A549 (cell line): ENCODE data around the gene RGL4. TPM values are rescaled to one million over a fixed set of nuclear protein-coding genes. Genes with fewer than 3 reads are reported as not detected.

Experiments used
- ATAC-seq, 2 experiments: fragments of 200-7000 bp in 1 of 2; fragments of >200 bp in 1 of 2; cut with Nextera tagmentation in 1 of 2; cut with Tn5 transposase in 1 of 2; 3 replicates each; pipeline versions ENCODE4 v1.8.0 to v1.9.1; 2018 to 2020; ENCODE audit warnings: mild to moderate bottlenecking in 1 of 2, moderate library complexity in 1 of 2
- CTCF ChIA-PET: fragments of 300-600 bp; sonication (Branson Sonifier 250); formaldehyde crosslinking; extraction: SDS; loops from one replicate; lab custom pipeline; 2021; ENCODE audit warnings: antibody characterized with exemption, inconsistent platforms; lab: Yijun Ruan, JAX
- POLR2A ChIA-PET: fragments of 350-600 bp; formaldehyde crosslinking; extraction: SDS; loops from one replicate; lab custom pipeline; 2021; ENCODE audit warnings: antibody characterized with exemption, inconsistent platforms; lab: Yijun Ruan, JAX
- DNase-seq, 2 experiments: peaks; one replicate each; pipeline versions ENCODE4 v3.0.0 to v3.0.0-alpha.2; 2011 to 2016; ENCODE audit warnings: low read depth in 1 of 2, low spot score in 1 of 2
- FAIRE-seq: peaks from 2 replicates; lab custom pipeline; 2011; peaks lifted over from hg19 to GRCh38; lab: Jason Lieb, UNC
- H3K27ac ChIP-seq, 2 experiments: fragments of >200 bp; sonication (Bioruptor Twin); formaldehyde crosslinking; 3 replicates each; pipeline ENCODE4 v1.5.1; 2016 to 2017
- H3K4me1 ChIP-seq: fragments of >200 bp; sonication (Bioruptor Twin); formaldehyde crosslinking; 3 replicates; pipeline ENCODE4 v1.6.1; 2016
- H3K4me2 ChIP-seq: fragments of >200 bp; sonication (Bioruptor Twin); formaldehyde crosslinking; 3 replicates; pipeline ENCODE4 v1.6.1; 2016
- H3K4me3 ChIP-seq: fragments of >200 bp; sonication (Bioruptor Twin); formaldehyde crosslinking; 3 replicates; pipeline ENCODE4 v1.5.1; 2016
- H3K9me3 ChIP-seq: fragments of >200 bp; sonication (Bioruptor Twin); formaldehyde crosslinking; 3 replicates; pipeline ENCODE4 v1.6.1; 2016
- ATOH8 ChIP-seq: fragments of 250-450 bp; sonication (Bioruptor Pico); IDR thresholded peaks from 2 replicates; pipeline ENCODE4 v1.5.0; 2020; ENCODE audit warnings: low read depth, mild to moderate bottlenecking, moderate library complexity
- BCL3 ChIP-seq: fragments of >200 bp; sonication (Bioruptor Twin); formaldehyde crosslinking; IDR thresholded peaks from 3 replicates; pipeline ENCODE4 v1.6.1; 2016
- BHLHE40 ChIP-seq: IDR thresholded peaks from 2 replicates; pipeline ENCODE4 v1.6.1; 2012; ENCODE audit warnings: low read depth, low read length, inconsistent platforms
- CBX8 ChIP-seq: fragments of 200-600 bp; sonication (generic); IDR thresholded peaks from 2 replicates; pipeline ENCODE4 v1.6.1; 2016
- CHD2 ChIP-seq: fragments of 150-350 bp; IDR thresholded peaks from 2 replicates; pipeline ENCODE4 v1.6.1; 2014; ENCODE audit warnings: low read length; ENCODE audit not compliant: partially characterized antibody
- GATA3 ChIP-seq: IDR thresholded peaks from 2 replicates; pipeline ENCODE4 v1.6.1; 2012; ENCODE audit warnings: borderline replicate concordance
- HOXA7 ChIP-seq: fragments of 250-450 bp; sonication (Bioruptor Pico); IDR thresholded peaks from 2 replicates; pipeline ENCODE4 v1.5.0; 2020; ENCODE audit warnings: mild to moderate bottlenecking, moderate library complexity
- HOXB5 ChIP-seq: fragments of 250-450 bp; sonication (Bioruptor Pico); IDR thresholded peaks from 2 replicates; pipeline ENCODE4 v1.5.0; 2020; ENCODE audit warnings: mild to moderate bottlenecking, moderate library complexity
- JUNB ChIP-seq: fragments of >200 bp; sonication (Bioruptor Twin); formaldehyde crosslinking; IDR thresholded peaks from 2 replicates; pipeline ENCODE4 v1.6.1; 2016
- MAZ ChIP-seq: fragments of 150-350 bp; IDR thresholded peaks from 2 replicates; pipeline ENCODE4 v1.6.1; 2014; ENCODE audit warnings: antibody characterized with exemption, low read depth, low read length, borderline replicate concordance
- MYC ChIP-seq: IDR thresholded peaks from 2 replicates; pipeline ENCODE4 v1.6.1; 2012; ENCODE audit warnings: mild to moderate bottlenecking, inconsistent platforms, low read length, improper control_type of control experiment, borderline replicate concordance
- NFE2L2 ChIP-seq: fragments of 150-350 bp; conservative IDR thresholded peaks from 2 replicates; pipeline ENCODE4 v1.6.1; 2014; ENCODE audit warnings: low read length
- PBX3 ChIP-seq: IDR thresholded peaks from 2 replicates; pipeline ENCODE4 v1.6.1; 2012
- POLR2A ChIP-seq: IDR thresholded peaks from 2 replicates; pipeline ENCODE4 v1.6.1; 2012; ENCODE audit warnings: mild to moderate bottlenecking, low read length
- POLR2AphosphoS2 ChIP-seq: conservative IDR thresholded peaks from 2 replicates; pipeline ENCODE4 v1.6.1; 2012; ENCODE audit warnings: low read length, improper control_type of control experiment, inconsistent platforms
- REST ChIP-seq: fragments of 200-600 bp; sonication (generic); IDR thresholded peaks from 2 replicates; pipeline ENCODE4 v1.6.1; 2016; ENCODE audit warnings: antibody characterized with exemption, mild to moderate bottlenecking, moderate library complexity
- ZFP36 ChIP-seq: fragments of 450-650 bp; IDR thresholded peaks from 2 replicates; pipeline ENCODE4 v1.6.1; 2014; ENCODE audit warnings: borderline replicate concordance; ENCODE audit not compliant: partially characterized antibody
- WGBS: methylation state at CpG from one replicate; pipeline ENCODE4 v1.1.6; 2017; ENCODE audit errors: missing lambda C conversion rate; 5-methylcytosine and 5-hydroxymethylcytosine counted together
- polyA plus RNA-seq, 4 experiments: library from polyadenylated mRNA; depleted of rRNA in 3 of 4; stranded (reverse); fragments of >200 nt; fragmentation: RNase III in 1 of 4; extraction: RNeasy Plus Mini Kit Qiagen cat#74134 plus additional on column Dnase treatment in 1 of 4; gene quantifications; 2 replicates in 3 of 4; 3 replicates in 1 of 4; pipeline ENCODE4 v1.2.3, GENCODE V29; 2011 to 2017

RGL4 gene
- polyA plus RNA-seq, 2 of the 4 experiments (the other 2 are of a cell fraction) = not detected

GRCh38 chr22:23704062-23704461 is 13.2 kb downstream of the RGL4 start:
- H3K4me1 ChIP-seq = peaks cover 5% of the 10 kb centered on the region; the same call in 1 of the 3 replicates
- DNase-seq (no peak), ATAC-seq (no peak), FAIRE-seq (no peak)
- no peak overlapping the region for H3K4me2 ChIP-seq
- H3K4me3 ChIP-seq = no peak overlapping the region
- H3K9me3 ChIP-seq = no peaks in the 10 kb centered on the region
- H3K27ac ChIP-seq = no peak overlapping the region
- 89% methylated on average over 5 of the region's 5 CpGs for WGBS
- POLR2A ChIA-PET = no interaction called here
- CTCF ChIA-PET = interaction anchor here (1.5 kb wide), 1 partner anchor 21 kb away, joined by 4 read pairs; no protein-coding TSS in a partner anchor
- TF ChIP-seq CHD2 (no peak), GATA3 (no peak), MAZ (no peak), HOXB5 (CRISPR knock-in tag) (no peak), HOXA7 (CRISPR knock-in tag) (no peak), ZFP36 (no peak), JUNB (no peak), POLR2AphosphoS2 (no peak), BHLHE40 (no peak), PBX3 (no peak), NFE2L2 (no peak), REST (no peak), BCL3 (no peak)
- TF ChIP-seq, all 56 proteins: peak for 0

- Histone ChIP-seq H3K4me2 (no peak overlapping the region), H3K4me1 (peaks cover 5% of the 10 kb centered on the region; the same call in 1 of the 3 replicates), H3K4me3 (no peak overlapping the region), H3K9me3 (no peaks in the 10 kb centered on the region), H3K27ac (no peak overlapping the region)
- no peak for FAIRE-seq
- ChIA-PET CTCF (no interaction called here), POLR2A (no interaction called here)
- ATAC-seq = no peak
- DNase-seq = no peak
- WGBS = 88% methylated on average over 3 of the region's 3 CpGs
- TF ChIP-seq ATOH8 (CRISPR knock-in tag) = no peak
- no peak for TF ChIP-seq POLR2A
- no peak for TF ChIP-seq ZFP36
- no peak for TF ChIP-seq CBX8
Observed at GRCh38 chr22:23704829-23705228, 14.0 kb downstream of the RGL4 start.

GRCh38 chr22:23705358-23705757 is 14.5 kb downstream of the RGL4 start:
- Histone ChIP-seq H3K4me2 (no peak overlapping the region), H3K9me3 (no peaks in the 10 kb centered on the region), H3K4me1 (peaks cover 5% of the 10 kb centered on the region; the same call in 1 of the 3 replicates)
- DNase-seq = no peak
- ChIA-PET CTCF (no interaction called here), POLR2A (no interaction called here)
- FAIRE-seq = no peak
- WGBS = 89% methylated on average over 3 of the region's 3 CpGs
- ATAC-seq = no peak
- TF ChIP-seq BHLHE40 = no peak
- no peak for TF ChIP-seq MYC
- no peak for TF ChIP-seq POLR2A
- TF ChIP-seq, all 56 proteins: peak for 0
- H3K27ac ChIP-seq = no peak overlapping the region
- no peak overlapping the region for H3K4me3 ChIP-seq
